Measurements from ENCODE around the gene CEP131. TPM values are rescaled to one million over a fixed set of nuclear protein-coding genes. Genes with fewer than 3 reads are reported as not detected.

CEP131 gene
- total RNA-seq, 4 donors from 2014 or later = 5.5 to 8.1 (median 6.0) TPM

- H3K9me3 ChIP-seq = no peaks in the 10 kb centered on the region
- H3K4me1 ChIP-seq = peaks cover 17 to 26% (median 22%) of the 10 kb centered on the region in 3 donors
- H3K27ac ChIP-seq = peak overlapping the region; percentile 28 to 69 (median 41)
- no peaks in the 10 kb centered on the region for H3K27me3 ChIP-seq
- DNase-seq = no peak
- 45 to 56% methylated on average over 11 of the region's 11 CpGs for WGBS, 2 donors
- intact Hi-C loops (cut with DNase I) = no loop called here
- peak overlapping the region; percentile 18 to 82 (median 64) for H3K4me3 ChIP-seq
- TF ChIP-seq POLR2A (IDR thresholded peaks at IDR 0.05) (no peak), CTCF (IDR thresholded peaks at IDR 0.05) (no peak)
- H3K36me3 ChIP-seq = peaks cover 0 to 17% (median 0%) of the 10 kb centered on the region in 3 donors
Observed at GRCh38 chr17:81223762-81224130, 981 bp upstream of the CEP131 start.

- peak overlapping the region; percentile 21 to 71 (median 43) for H3K27ac ChIP-seq
- no peak for DNase-seq
- TF ChIP-seq POLR2A (IDR thresholded peaks at IDR 0.05) (no peak), CTCF (IDR thresholded peaks at IDR 0.05) (no peak)
- H3K4me3 ChIP-seq = peak overlapping the region; percentile 51 to 82 (median 68)
- peaks cover 0 to 15% (median 0%) of the 10 kb centered on the region in 3 donors for H3K36me3 ChIP-seq
- no peaks in the 10 kb centered on the region for H3K27me3 ChIP-seq
- no peaks in the 10 kb centered on the region for H3K9me3 ChIP-seq
- intact Hi-C loops (cut with DNase I) = no loop called here
- 0% methylated on average over 8 of the region's 30 CpGs; no CpG with 5 or more reads in 1 of the 2 donors for WGBS, 2 donors
- H3K4me1 ChIP-seq = peaks cover 17 to 26% (median 22%) of the 10 kb centered on the region in 3 donors
Observed at GRCh38 chr17:81222620-81222905, 202 bp downstream of the CEP131 start.

- Histone ChIP-seq H3K4me1 (peaks cover 17 to 26% (median 22%) of the 10 kb centered on the region in 3 donors), H3K27me3 (no peaks in the 10 kb centered on the region), H3K9me3 (no peaks in the 10 kb centered on the region), H3K27ac (peak overlapping the region in 3 of 4 donors; percentile 21 to 71 (median 53)), H3K36me3 (peaks cover 0 to 15% (median 0%) of the 10 kb centered on the region in 3 donors), H3K4me3 (peak overlapping the region; percentile 51 to 82 (median 68))
- intact Hi-C loops (cut with DNase I) = no loop called here
- DNase-seq = no peak
- TF ChIP-seq POLR2A (IDR thresholded peaks at IDR 0.05) (no peak), CTCF (IDR thresholded peaks at IDR 0.05) (no peak)
- WGBS, 2 donors = 0 to 6% methylated on average over 5 to 7 of the region's 24 CpGs
Observed at GRCh38 chr17:81221842-81222619, 734 bp downstream of the CEP131 start.

- intact Hi-C loops (cut with DNase I) = no loop called here
- WGBS, 2 donors = 58 to 67% methylated on average over 4 to 5 of the region's 11 CpGs
- Histone ChIP-seq H3K27ac (no peak overlapping the region), H3K36me3 (peaks cover 0 to 15% (median 0%) of the 10 kb centered on the region in 3 donors), H3K27me3 (no peaks in the 10 kb centered on the region), H3K9me3 (no peaks in the 10 kb centered on the region), H3K4me3 (peak overlapping the region in 1 of 4 donors; percentile 78), H3K4me1 (peaks cover 17 to 26% (median 22%) of the 10 kb centered on the region in 3 donors)
- no peak for DNase-seq
- TF ChIP-seq CTCF (IDR thresholded peaks at IDR 0.05) (no peak), POLR2A (IDR thresholded peaks at IDR 0.05) (no peak)
Observed at GRCh38 chr17:81221371-81221841, 1.4 kb downstream of the CEP131 start.

GRCh38 chr17:81219476-81220180, 3.1 kb downstream of the CEP131 start:
- intact Hi-C loops (cut with DNase I) = no loop called here
- H3K27ac ChIP-seq = no peak overlapping the region
- TF ChIP-seq POLR2A (IDR thresholded peaks at IDR 0.05) = no peak
- TF ChIP-seq CTCF (IDR thresholded peaks at IDR 0.05) = no peak
- no peaks in the 10 kb centered on the region for H3K9me3 ChIP-seq
- 60 to 100% methylated on average over 1 to 8 of the region's 24 CpGs for whole genome bisulfite sequencing, 2 donors
- H3K36me3 ChIP-seq = peaks cover 0 to 15% (median 0%) of the 10 kb centered on the region in 3 donors
- DNase-seq = no peak
- no peaks in the 10 kb centered on the region for H3K27me3 ChIP-seq
- H3K4me1 ChIP-seq = peaks cover 17 to 26% (median 22%) of the 10 kb centered on the region in 3 donors
- no peak overlapping the region for H3K4me3 ChIP-seq
